PC-3 (cell line): ENCODE measurements around the gene SF3A1. TPM values are rescaled to one million over a fixed set of nuclear protein-coding genes. Genes with fewer than 3 reads are reported as not detected.

Source experiments
- ATAC-seq: fragments of 200-7000 bp; cut with Tn5 transposase; 2 replicates; pipeline ENCODE4 v1.9.1; 2020; ENCODE audit warnings: mild to moderate bottlenecking, moderate library complexity
- BruUV-seq: library from RNA; stranded (reverse); fragments of 400-500 nt; replicated peaks from 2 replicates; lab custom pipeline; 2021; lab: Mats Ljungman, UMichigan
- CTCF ChIA-PET: fragments of 300-600 bp; sonication (Branson Sonifier 250); formaldehyde crosslinking; loops from one replicate; lab custom pipeline; 2022; ENCODE audit warnings: antibody characterized with exemption; lab: Charles Lee
- POLR2A ChIA-PET: fragments of 300-600 bp; sonication (Branson Sonifier 250); formaldehyde crosslinking; loops from one replicate; lab custom pipeline; 2022; ENCODE audit warnings: antibody characterized with exemption; ENCODE audit not compliant: unreplicated experiment; lab: Charles Lee
- DNase-seq: peaks from one replicate; pipeline ENCODE4 v3.0.0-alpha.2; 2015
- H2AFZ ChIP-seq: fragments of 300-600 bp; sonication (generic); 2 replicates; pipeline ENCODE4 v1.6.0; 2016; ENCODE audit warnings: antibody characterized with exemption, low read length
- H3F3A ChIP-seq: fragments of 300-600 bp; sonication (generic); one replicate; pipeline ENCODE4 v1.6.0; 2017; ENCODE audit warnings: antibody characterized with exemption, low read length, control low read depth, mild to moderate bottlenecking; ENCODE audit not compliant: unreplicated experiment
- H3K27ac ChIP-seq: fragments of 300-600 bp; sonication (generic); 2 replicates; pipeline ENCODE4 v1.5.1; 2016; ENCODE audit warnings: mild to moderate bottlenecking, low read length
- H3K27me3 ChIP-seq: fragments of 300-600 bp; sonication (generic); 2 replicates; pipeline ENCODE4 v1.6.1; 2016; ENCODE audit warnings: low read length, mixed read lengths
- H3K36me3 ChIP-seq: fragments of 300-600 bp; sonication (generic); 2 replicates; pipeline ENCODE4 v1.6.1; 2016; ENCODE audit warnings: low read depth, mixed run types, low read length, mixed read lengths
- H3K4me1 ChIP-seq: fragments of 300-600 bp; sonication (generic); 2 replicates; pipeline ENCODE4 v1.5.1; 2016; ENCODE audit warnings: low read length; ENCODE audit not compliant: insufficient read depth
- H3K4me2 ChIP-seq: fragments of 300-600 bp; sonication (generic); 2 replicates; pipeline ENCODE4 v1.6.0; 2016; ENCODE audit warnings: low read length
- H3K4me3 ChIP-seq: fragments of 300-600 bp; sonication (generic); 2 replicates; pipeline ENCODE4 v1.5.1; 2016; ENCODE audit warnings: mild to moderate bottlenecking, low read length, mixed read lengths
- H3K79me2 ChIP-seq: fragments of 300-600 bp; sonication (generic); 2 replicates; pipeline ENCODE4 v1.6.1; 2017; ENCODE audit warnings: low read length, mixed read lengths
- H3K9ac ChIP-seq: fragments of 300-600 bp; sonication (generic); 2 replicates; pipeline ENCODE4 v1.6.0; 2016; ENCODE audit warnings: mild to moderate bottlenecking, low read length
- H3K9me2 ChIP-seq: fragments of 300-600 bp; sonication (generic); replicated peaks from 2 replicates; pipeline ENCODE4 v1.6.1; 2016; ENCODE audit warnings: mixed run types, low read length, mixed read lengths
- H3K9me3 ChIP-seq: fragments of 300-600 bp; sonication (generic); 2 replicates; pipeline ENCODE4 v1.6.1; 2016; ENCODE audit warnings: low read length, mixed read lengths
- H4K20me1 ChIP-seq: fragments of 300-600 bp; sonication (generic); 2 replicates; pipeline ENCODE4 v1.6.1; 2016; ENCODE audit warnings: low read length, mixed read lengths
- EZH2 ChIP-seq: fragments of 300-600 bp; sonication (generic); IDR thresholded peaks from one replicate; pipeline ENCODE4 v1.6.1; 2017; ENCODE audit warnings: antibody characterized with exemption, mild to moderate bottlenecking, low read length; ENCODE audit not compliant: unreplicated experiment
- EZH2phosphoT487 ChIP-seq: fragments of 300-600 bp; sonication (generic); IDR thresholded peaks from 2 replicates; pipeline ENCODE4 v1.6.1; 2018; ENCODE audit warnings: mild to moderate bottlenecking, antibody characterized with exemption, low read length, borderline replicate concordance
- intact Hi-C: fragments of 100-400 bp; cut with micrococcal nuclease; formaldehyde crosslinking; loops from 2 replicates; pipeline ENCODE4 v1.9.0; 2023
- total RNA-seq: library from RNA; depleted of rRNA; stranded (reverse); fragments of >200 nt; gene quantifications from 2 replicates; pipeline ENCODE4 v1.2.3, GENCODE V29; 2014
- TF ChIP-seq, protein P1 (sequence below): fragments of 300-600 bp; sonication (generic); conservative IDR thresholded peaks from 2 replicates; pipeline ENCODE4 v1.5.1; 2017; ENCODE audit warnings: antibody characterized with exemption, low read depth, mild to moderate bottlenecking, low read length

SF3A1 gene
- total RNA-seq, 1 experiment from 2014 or later = 59.2 TPM

DNA sequence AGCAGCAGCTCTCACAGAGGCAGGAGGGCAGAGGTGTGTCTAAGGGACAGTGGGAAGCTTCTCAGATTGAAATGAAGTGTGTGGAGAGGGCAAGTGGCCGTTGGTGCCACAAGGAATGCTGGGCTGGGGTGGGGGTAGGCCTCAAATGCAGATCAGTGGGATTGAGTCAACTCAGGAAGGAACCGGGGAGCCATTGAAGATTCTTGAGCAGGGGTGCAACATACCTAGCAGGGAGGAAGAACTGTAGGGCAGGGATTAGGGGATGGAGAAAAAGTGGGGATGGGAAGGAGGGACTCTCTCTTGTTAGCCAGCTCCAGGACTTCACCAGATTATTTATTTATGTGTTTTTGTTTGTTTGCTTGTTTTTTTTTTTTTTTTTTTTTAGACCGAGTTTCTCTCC lies 37.2 kb upstream of the SF3A1 start:
- TF ChIP-seq EZH2phosphoT487 (no peak), EZH2 (no peak)
- TF ChIP-seq, protein P1, sequence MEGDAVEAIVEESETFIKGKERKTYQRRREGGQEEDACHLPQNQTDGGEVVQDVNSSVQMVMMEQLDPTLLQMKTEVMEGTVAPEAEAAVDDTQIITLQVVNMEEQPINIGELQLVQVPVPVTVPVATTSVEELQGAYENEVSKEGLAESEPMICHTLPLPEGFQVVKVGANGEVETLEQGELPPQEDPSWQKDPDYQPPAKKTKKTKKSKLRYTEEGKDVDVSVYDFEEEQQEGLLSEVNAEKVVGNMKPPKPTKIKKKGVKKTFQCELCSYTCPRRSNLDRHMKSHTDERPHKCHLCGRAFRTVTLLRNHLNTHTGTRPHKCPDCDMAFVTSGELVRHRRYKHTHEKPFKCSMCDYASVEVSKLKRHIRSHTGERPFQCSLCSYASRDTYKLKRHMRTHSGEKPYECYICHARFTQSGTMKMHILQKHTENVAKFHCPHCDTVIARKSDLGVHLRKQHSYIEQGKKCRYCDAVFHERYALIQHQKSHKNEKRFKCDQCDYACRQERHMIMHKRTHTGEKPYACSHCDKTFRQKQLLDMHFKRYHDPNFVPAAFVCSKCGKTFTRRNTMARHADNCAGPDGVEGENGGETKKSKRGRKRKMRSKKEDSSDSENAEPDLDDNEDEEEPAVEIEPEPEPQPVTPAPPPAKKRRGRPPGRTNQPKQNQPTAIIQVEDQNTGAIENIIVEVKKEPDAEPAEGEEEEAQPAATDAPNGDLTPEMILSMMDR = no peak
- no peak overlapping the region for H2AFZ ChIP-seq
- no peak overlapping the region for H3K27ac ChIP-seq
- BruUV-seq = no TSS peak
- no peak for DNase-seq
- no peaks in the 10 kb centered on the region for H3K9me3 ChIP-seq
- no peak overlapping the region for H3K4me3 ChIP-seq
- H3K9me2 ChIP-seq = no peaks in the 10 kb centered on the region
- peaks cover 8% of the 10 kb centered on the region for H3K4me1 ChIP-seq
- H3K9ac ChIP-seq = no peak overlapping the region
- ATAC-seq = no peak
- intact Hi-C loops = no loop called here
- H3F3A ChIP-seq = no peaks in the 10 kb centered on the region
- ChIA-PET CTCF (no interaction called here), POLR2A (no interaction called here)
- H3K36me3 ChIP-seq = no peaks in the 10 kb centered on the region
- H3K4me2 ChIP-seq = no peak overlapping the region
- H3K79me2 ChIP-seq = peaks cover 18% of the 10 kb centered on the region
- H4K20me1 ChIP-seq = peaks cover 6% of the 10 kb centered on the region; the same call in 1 of the 2 replicates
- H3K27me3 ChIP-seq = no peaks in the 10 kb centered on the region

DNA sequence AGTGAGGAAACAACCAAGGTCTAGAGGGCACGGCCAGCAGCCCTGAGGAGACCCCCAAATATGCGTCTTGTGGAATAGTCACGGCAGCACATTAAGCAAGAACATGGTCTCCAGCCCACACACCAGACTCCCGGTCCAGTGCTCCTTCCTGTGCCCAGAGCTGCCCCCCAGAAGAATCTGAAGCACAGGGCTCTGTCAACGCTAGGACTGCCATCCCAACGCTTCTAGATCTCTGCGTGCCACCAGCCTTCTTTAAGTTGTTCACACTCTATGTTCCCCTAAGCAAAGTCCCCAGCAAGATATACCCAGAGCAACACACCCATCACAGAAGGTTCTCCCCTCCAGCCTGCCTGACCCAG lies 36.6 kb upstream of the SF3A1 start:
- Histone ChIP-seq H3K9me3 (no peaks in the 10 kb centered on the region), H3K36me3 (no peaks in the 10 kb centered on the region), H3K4me1 (peaks cover 7% of the 10 kb centered on the region), H3K27ac (no peak overlapping the region), H3F3A (no peaks in the 10 kb centered on the region), H3K9me2 (no peaks in the 10 kb centered on the region), H3K4me3 (no peak overlapping the region), H3K4me2 (no peak overlapping the region), H3K9ac (no peak overlapping the region), H4K20me1 (peaks cover 6% of the 10 kb centered on the region; the same call in 1 of the 2 replicates), H3K27me3 (no peaks in the 10 kb centered on the region), H3K79me2 (peaks cover 12% of the 10 kb centered on the region), H2AFZ (no peak overlapping the region)
- no TSS peak for BruUV-seq
- DNase-seq = no peak
- CTCF ChIA-PET = no interaction called here
- ATAC-seq = no peak
- POLR2A ChIA-PET = no interaction called here
- TF ChIP-seq, protein P1 = no peak
- no peak for TF ChIP-seq EZH2
- TF ChIP-seq EZH2phosphoT487 = no peak
- intact Hi-C loops = no loop called here

DNA sequence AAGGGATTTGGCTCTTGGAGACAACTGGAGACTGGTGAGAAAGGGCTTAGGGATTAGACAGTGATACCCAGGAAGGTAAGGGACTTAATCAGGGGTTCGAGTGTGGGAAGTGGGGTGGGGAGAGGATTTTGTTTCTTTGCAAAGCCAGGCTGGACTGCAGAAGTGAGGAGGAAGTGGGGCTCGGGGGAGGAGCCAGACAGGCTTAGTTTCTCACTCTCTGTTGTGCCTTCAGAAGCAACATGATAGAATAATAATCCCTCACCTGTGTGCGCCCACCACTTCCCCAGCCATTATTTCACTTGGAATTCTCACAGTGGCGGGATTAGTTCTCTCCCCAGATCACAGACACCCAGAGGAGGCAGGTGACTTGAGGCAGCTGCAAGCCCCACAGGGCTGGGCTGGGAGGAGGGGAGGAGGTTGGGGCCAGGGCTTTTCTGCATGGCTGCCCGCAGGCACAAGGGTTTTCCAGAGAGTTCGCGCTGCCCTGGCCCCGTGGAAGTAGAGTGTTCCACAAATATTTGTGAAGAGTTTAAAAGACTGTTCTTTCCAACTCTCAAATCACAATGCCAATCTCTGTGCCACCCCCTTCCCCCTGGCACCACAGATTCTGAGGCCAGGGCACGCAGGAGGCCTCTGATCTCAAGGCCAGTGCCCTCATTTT lies 36.1 kb upstream of the SF3A1 start:
- Histone ChIP-seq H3K9me3 (no peaks in the 10 kb centered on the region), H3K9me2 (no peaks in the 10 kb centered on the region), H3K27ac (no peak overlapping the region), H3K27me3 (no peaks in the 10 kb centered on the region), H3F3A (no peaks in the 10 kb centered on the region), H4K20me1 (peaks cover 4% of the 10 kb centered on the region; the same call in 1 of the 2 replicates), H2AFZ (no peak overlapping the region), H3K4me3 (no peak overlapping the region), H3K36me3 (no peaks in the 10 kb centered on the region), H3K79me2 (peaks cover 7% of the 10 kb centered on the region), H3K4me1 (peaks cover 2% of the 10 kb centered on the region), H3K4me2 (no peak overlapping the region), H3K9ac (no peak overlapping the region)
- ATAC-seq (no peak), DNase-seq (no peak)
- ChIA-PET POLR2A (no interaction called here), CTCF (no interaction called here)
- TF ChIP-seq EZH2 (no peak), EZH2phosphoT487 (no peak)
- TF ChIP-seq, protein P1 = no peak
- intact Hi-C loops = no loop called here
- no TSS peak for BruUV-seq
